IMR-90 (cell line): ENCODE measurements around the gene ZNF277.

Experiments
- BHLHE40 ChIP-seq: fragments of 150-350 bp; IDR thresholded peaks from 2 replicates; pipeline ENCODE4 v1.6.1; 2016; ENCODE audit warnings: mild to moderate bottlenecking, low read depth, low read length
- CEBPB ChIP-seq: IDR thresholded peaks from 2 replicates; pipeline ENCODE4 v1.6.1; 2012; ENCODE audit warnings: low read depth, low read length, improper control_type of control experiment
- CHD1 ChIP-seq: IDR thresholded peaks from 2 replicates; pipeline ENCODE4 v1.6.1; 2012; ENCODE audit warnings: low read depth, low read length, improper control_type of control experiment
- MAZ ChIP-seq: IDR thresholded peaks from 2 replicates; pipeline ENCODE4 v1.6.1; 2012; ENCODE audit warnings: low read depth, mild to moderate bottlenecking, low read length, improper control_type of control experiment, moderate library complexity, borderline replicate concordance
- MXI1 ChIP-seq: IDR thresholded peaks from 2 replicates; pipeline ENCODE4 v1.6.1; 2012; ENCODE audit warnings: low read depth, mild to moderate bottlenecking, low read length, moderate library complexity, borderline replicate concordance
- NFE2L2 ChIP-seq: fragments of 150-350 bp; IDR thresholded peaks from 2 replicates; pipeline ENCODE4 v1.6.1; 2016; ENCODE audit warnings: low read depth, mild to moderate bottlenecking, low read length
- POLR2A ChIP-seq: IDR thresholded peaks from 2 replicates; pipeline ENCODE4 v1.6.1; 2012; ENCODE audit warnings: mild to moderate bottlenecking, low read depth, low read length
- RAD21 ChIP-seq: IDR thresholded peaks from 2 replicates; pipeline ENCODE4 v1.6.1; 2012; ENCODE audit warnings: low read length, improper control_type of control experiment
- RCOR1 ChIP-seq: IDR thresholded peaks from 2 replicates; pipeline ENCODE4 v1.6.1; 2012; ENCODE audit warnings: mild to moderate bottlenecking, low read length, improper control_type of control experiment; ENCODE audit not compliant: insufficient replicate concordance
- RFX5 ChIP-seq: IDR thresholded peaks from 2 replicates; pipeline ENCODE4 v1.8.0; 2012; ENCODE audit warnings: low read depth, mild to moderate bottlenecking, low read length, moderate library complexity
- TF ChIP-seq, protein P1 (sequence below): conservative IDR thresholded peaks from 2 replicates; pipeline ENCODE4 v1.5.1; 2012; ENCODE audit warnings: mild to moderate bottlenecking, low read depth, low read length, improper control_type of control experiment

DNA sequence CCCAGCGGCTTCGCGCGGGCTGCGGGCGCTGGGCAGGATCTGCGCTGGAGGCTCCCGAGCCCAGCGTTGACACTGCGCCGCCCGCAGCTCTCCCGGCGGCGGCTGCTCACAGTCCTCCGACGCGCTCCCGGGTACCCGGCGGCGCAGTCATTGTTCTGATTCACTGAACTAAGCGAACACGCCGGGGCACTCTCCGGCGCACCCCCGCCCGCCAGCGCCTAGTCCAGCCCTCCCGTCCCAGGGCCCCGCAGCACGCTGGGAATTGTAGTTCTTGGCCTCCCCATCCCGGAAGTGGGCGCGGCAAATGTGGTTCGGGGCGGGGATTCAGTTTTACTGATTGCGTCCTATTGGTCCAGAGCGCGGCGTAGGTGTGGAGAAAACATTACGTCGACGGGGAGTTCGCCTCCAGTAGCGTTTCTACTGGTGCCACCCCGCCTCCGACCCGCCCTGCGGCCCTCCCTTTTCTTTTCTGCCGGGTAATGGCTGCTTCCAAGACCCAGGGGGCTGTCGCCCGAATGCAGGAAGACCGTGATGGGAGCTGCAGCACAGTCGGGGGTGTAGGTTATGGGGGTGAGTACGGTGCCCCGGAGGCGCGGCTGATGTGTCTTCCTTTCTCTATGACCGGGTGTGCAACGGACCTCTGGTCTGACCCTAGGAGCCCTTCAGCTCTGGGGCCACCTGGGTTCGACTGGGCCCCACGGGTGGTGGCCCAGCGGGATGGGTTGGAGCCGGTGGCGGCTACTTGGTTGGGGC is at the start of gene ZNF277, which contains the start of gene DOCK4:
- TF ChIP-seq, protein P1, sequence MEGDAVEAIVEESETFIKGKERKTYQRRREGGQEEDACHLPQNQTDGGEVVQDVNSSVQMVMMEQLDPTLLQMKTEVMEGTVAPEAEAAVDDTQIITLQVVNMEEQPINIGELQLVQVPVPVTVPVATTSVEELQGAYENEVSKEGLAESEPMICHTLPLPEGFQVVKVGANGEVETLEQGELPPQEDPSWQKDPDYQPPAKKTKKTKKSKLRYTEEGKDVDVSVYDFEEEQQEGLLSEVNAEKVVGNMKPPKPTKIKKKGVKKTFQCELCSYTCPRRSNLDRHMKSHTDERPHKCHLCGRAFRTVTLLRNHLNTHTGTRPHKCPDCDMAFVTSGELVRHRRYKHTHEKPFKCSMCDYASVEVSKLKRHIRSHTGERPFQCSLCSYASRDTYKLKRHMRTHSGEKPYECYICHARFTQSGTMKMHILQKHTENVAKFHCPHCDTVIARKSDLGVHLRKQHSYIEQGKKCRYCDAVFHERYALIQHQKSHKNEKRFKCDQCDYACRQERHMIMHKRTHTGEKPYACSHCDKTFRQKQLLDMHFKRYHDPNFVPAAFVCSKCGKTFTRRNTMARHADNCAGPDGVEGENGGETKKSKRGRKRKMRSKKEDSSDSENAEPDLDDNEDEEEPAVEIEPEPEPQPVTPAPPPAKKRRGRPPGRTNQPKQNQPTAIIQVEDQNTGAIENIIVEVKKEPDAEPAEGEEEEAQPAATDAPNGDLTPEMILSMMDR = no peak
- TF ChIP-seq RCOR1 (no peak), RFX5 (no peak), CHD1 (no peak), CEBPB (0 out of 2 replicates have a peak, but pooled peaks have one; percentile 12), POLR2A (peak; percentile 87), MAZ (peak; percentile 98), NFE2L2 (no peak), RAD21 (peak; percentile 23; the same call in 1 of the 2 replicates), MXI1 (peak; percentile 69), BHLHE40 (peak; percentile 68)
